GM23248 (cell line): ENCODE measurements around the gene PRLR. TPM values are rescaled to one million over a fixed set of nuclear protein-coding genes. Genes with fewer than 3 reads are reported as not detected.

Experiments used
- DNase-seq: peaks from one replicate; pipeline ENCODE4 v3.0.0-alpha.2; 2015
- H2AFZ ChIP-seq: fragments of 200-600 bp; sonication (generic); 2 replicates; pipeline ENCODE4 v1.6.1; 2016; ENCODE audit warnings: antibody characterized with exemption
- H3F3A ChIP-seq: fragments of 200-600 bp; sonication (generic); 2 replicates; pipeline ENCODE4 v1.6.1; 2016; ENCODE audit warnings: mild to moderate bottlenecking, antibody characterized with exemption, mixed run types; ENCODE audit not compliant: insufficient read depth
- H3K27ac ChIP-seq: fragments of 200-600 bp; sonication (generic); 2 replicates; pipeline ENCODE4 v1.5.1; 2016; ENCODE audit warnings: mild to moderate bottlenecking
- H3K27me3 ChIP-seq: fragments of 200-600 bp; sonication (generic); replicated peaks from 2 replicates; pipeline ENCODE4 v1.6.1; 2016; ENCODE audit warnings: mild to moderate bottlenecking; ENCODE audit not compliant: insufficient read depth
- H3K36me3 ChIP-seq: fragments of 200-600 bp; sonication (generic); 2 replicates; pipeline ENCODE4 v1.6.1; 2016; ENCODE audit warnings: low read depth, mild to moderate bottlenecking
- H3K4me1 ChIP-seq: fragments of 200-600 bp; sonication (generic); 2 replicates; pipeline ENCODE4 v1.6.1; 2016; ENCODE audit warnings: mild to moderate bottlenecking; ENCODE audit not compliant: insufficient read depth
- H3K4me2 ChIP-seq: fragments of 200-600 bp; sonication (generic); one replicate; pipeline ENCODE4 v1.6.1; 2016; ENCODE audit warnings: mild to moderate bottlenecking; ENCODE audit not compliant: unreplicated experiment
- H3K4me3 ChIP-seq: fragments of 200-600 bp; sonication (generic); 2 replicates; pipeline ENCODE4 v1.5.1; 2016; ENCODE audit warnings: mild to moderate bottlenecking
- H3K79me2 ChIP-seq: fragments of 200-600 bp; sonication (generic); 2 replicates; pipeline ENCODE4 v1.6.1; 2016; ENCODE audit warnings: mild to moderate bottlenecking; ENCODE audit not compliant: insufficient read depth
- H3K9ac ChIP-seq: fragments of 200-600 bp; sonication (generic); 2 replicates; pipeline ENCODE4 v1.6.1; 2016; ENCODE audit warnings: mild to moderate bottlenecking
- H3K9me2 ChIP-seq: fragments of 200-600 bp; sonication (generic); 2 replicates; pipeline ENCODE4 v1.6.1; 2016; ENCODE audit warnings: mixed run types, mild to moderate bottlenecking, moderate library complexity; ENCODE audit not compliant: insufficient read depth
- H3K9me3 ChIP-seq: fragments of 200-600 bp; sonication (generic); one replicate; pipeline ENCODE4 v1.6.1; 2017; ENCODE audit warnings: low read depth
- H4K20me1 ChIP-seq: fragments of 200-600 bp; sonication (generic); 2 replicates; pipeline ENCODE4 v1.6.0; 2016; ENCODE audit not compliant: insufficient read depth
- EZH2 ChIP-seq: fragments of 200-600 bp; sonication (generic); IDR thresholded peaks from 2 replicates; pipeline ENCODE4 v1.6.1; 2018; ENCODE audit warnings: antibody characterized with exemption, mild to moderate bottlenecking; ENCODE audit not compliant: insufficient read depth, poor library complexity, severe bottlenecking
- EZH2phosphoT487 ChIP-seq: fragments of 200-600 bp; sonication (generic); IDR thresholded peaks from 2 replicates; pipeline ENCODE4 v1.6.1; 2018; ENCODE audit warnings: antibody characterized with exemption, moderate library complexity, mild to moderate bottlenecking, low read depth; ENCODE audit not compliant: insufficient read depth
- WGBS, 2 experiments: methylation state at CpG; one replicate each; pipeline ENCODE4 v1.1.6; 2015 to 2017; ENCODE audit warnings: low lambda C conversion rate in 2 of 2, low coverage in 1 of 2; ENCODE audit errors: missing lambda C conversion rate in 2 of 2; 5-methylcytosine and 5-hydroxymethylcytosine counted together
- in situ Hi-C: fragments of 300-500 bp; cut with MboI; formaldehyde crosslinking; loops from 2 replicates; pipeline ENCODE4 v1.15.0; 2020
- polyA plus RNA-seq: library from polyadenylated mRNA; unstranded; fragments of >200 nt; fragmentation: Nextera tagmentation; extraction: Ambion mirVana; gene quantifications from 2 replicates; pipeline ENCODE4 v1.2.1, GENCODE V29; 2016
- total RNA-seq: library from RNA; depleted of rRNA; stranded (reverse); fragments of >200 nt; shearing (Covaris generic); gene quantifications from 2 replicates; pipeline ENCODE4 v1.2.3, GENCODE V29; 2014

PRLR gene
- total and polyA plus RNA-seq, 2 experiments from 2014 or later, result 0.80 to 5.8 TPM

DNA sequence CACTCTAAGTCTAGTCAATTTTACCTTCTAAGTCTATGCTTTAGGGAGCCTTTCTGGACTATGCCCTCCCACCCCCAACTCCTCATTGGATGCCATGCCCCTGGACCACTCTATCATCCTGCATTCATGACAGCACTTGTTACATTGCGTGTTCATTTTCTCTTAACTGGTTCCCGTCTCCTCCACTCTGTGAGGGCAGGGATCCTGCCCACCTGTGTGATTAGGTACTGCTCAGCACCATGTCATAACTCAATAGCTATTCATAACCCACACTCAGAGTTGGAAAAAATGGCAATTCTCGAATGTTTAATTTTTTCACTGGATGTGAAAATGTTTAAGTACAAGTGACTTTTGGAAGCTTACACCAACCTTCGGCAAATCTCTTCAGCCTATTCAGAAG is 88.5 kb downstream of the PRLR start:
- Histone ChIP-seq H3K9me3 (no peaks in the 10 kb centered on the region), H4K20me1 (no peaks in the 10 kb centered on the region), H3F3A (peaks cover 40% of the 10 kb centered on the region), H3K36me3 (no peaks in the 10 kb centered on the region), H3K79me2 (no peaks in the 10 kb centered on the region), H3K4me2 (no peak overlapping the region), H3K9me2 (no peaks in the 10 kb centered on the region), H3K9ac (no peak overlapping the region), H3K27ac (no peak overlapping the region), H3K27me3 (no peaks in the 10 kb centered on the region), H3K4me1 (peaks cover 58% of the 10 kb centered on the region), H3K4me3 (no peak overlapping the region), H2AFZ (no peak overlapping the region)
- DNase-seq, result no peak
- no peak for TF ChIP-seq EZH2
- no peak for TF ChIP-seq EZH2phosphoT487
- in situ Hi-C loops, result no loop called here
- WGBS, 2 experiments, result 99% methylated on average over 4 of the region's 4 CpGs

DNA sequence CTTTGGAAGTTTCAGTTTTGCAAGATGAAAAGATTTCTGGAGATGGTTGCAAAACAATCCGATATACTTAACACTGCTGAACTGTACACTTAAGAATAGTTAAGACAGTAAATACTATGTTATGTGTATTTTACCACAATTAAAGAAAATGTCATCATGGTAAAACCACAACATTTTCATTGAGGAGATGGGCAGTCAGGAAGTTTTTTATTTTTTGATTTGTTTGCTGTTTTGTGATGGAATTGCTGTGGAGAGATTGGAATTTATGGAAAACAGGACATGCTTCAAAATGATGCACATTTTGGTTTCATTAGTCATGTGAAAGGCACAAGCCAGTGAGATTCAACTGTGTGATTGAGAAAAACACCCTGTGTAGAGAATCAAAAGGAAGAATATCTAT is 92.1 kb downstream of the PRLR start:
- H3K79me2 ChIP-seq, result no peaks in the 10 kb centered on the region
- peak; percentile 84 for DNase-seq
- no peaks in the 10 kb centered on the region for H3K36me3 ChIP-seq
- H3K4me3 ChIP-seq, result peak overlapping the region; percentile 24; the same call in 1 of the 2 replicates
- peak overlapping the region; percentile 96 for H3K27ac ChIP-seq
- no peaks in the 10 kb centered on the region for H3K27me3 ChIP-seq
- no peaks in the 10 kb centered on the region for H4K20me1 ChIP-seq
- in situ Hi-C loops, result no loop called here
- H3K9ac ChIP-seq, result peak overlapping the region; percentile 67
- no peak for TF ChIP-seq EZH2
- peak; percentile 100 for TF ChIP-seq EZH2phosphoT487
- H3F3A ChIP-seq, result peaks cover 48% of the 10 kb centered on the region
- H3K4me1 ChIP-seq, result peaks cover 62% of the 10 kb centered on the region
- H3K9me3 ChIP-seq, result no peaks in the 10 kb centered on the region
- 0% methylated on average over 1 of the region's 1 CpG for WGBS, 2 experiments
- H2AFZ ChIP-seq, result no peak overlapping the region
- H3K4me2 ChIP-seq, result peak overlapping the region; percentile 73
- no peaks in the 10 kb centered on the region for H3K9me2 ChIP-seq

DNA sequence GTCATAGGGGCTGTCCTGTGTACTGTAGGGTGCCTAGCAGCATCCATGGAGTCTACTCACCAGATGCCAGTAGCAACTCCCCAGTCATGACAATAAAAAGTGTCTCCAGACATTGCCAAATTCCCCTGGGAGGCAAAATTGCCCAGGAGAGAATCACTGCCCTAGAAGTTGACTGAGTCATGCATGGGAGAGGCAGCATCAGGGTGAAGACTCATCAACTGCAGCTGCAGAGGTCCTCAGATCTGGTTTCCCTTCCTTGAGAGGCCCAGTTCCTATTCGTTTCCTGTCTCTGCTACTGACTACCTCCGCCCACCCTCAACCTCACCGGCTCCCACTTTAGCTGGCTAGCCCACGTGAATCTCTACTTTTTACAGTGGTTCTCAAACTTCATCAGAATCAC is 93.9 kb downstream of the PRLR start:
- 1 to 2% methylated on average over 4 of the region's 4 CpGs for WGBS, 2 experiments

DNA sequence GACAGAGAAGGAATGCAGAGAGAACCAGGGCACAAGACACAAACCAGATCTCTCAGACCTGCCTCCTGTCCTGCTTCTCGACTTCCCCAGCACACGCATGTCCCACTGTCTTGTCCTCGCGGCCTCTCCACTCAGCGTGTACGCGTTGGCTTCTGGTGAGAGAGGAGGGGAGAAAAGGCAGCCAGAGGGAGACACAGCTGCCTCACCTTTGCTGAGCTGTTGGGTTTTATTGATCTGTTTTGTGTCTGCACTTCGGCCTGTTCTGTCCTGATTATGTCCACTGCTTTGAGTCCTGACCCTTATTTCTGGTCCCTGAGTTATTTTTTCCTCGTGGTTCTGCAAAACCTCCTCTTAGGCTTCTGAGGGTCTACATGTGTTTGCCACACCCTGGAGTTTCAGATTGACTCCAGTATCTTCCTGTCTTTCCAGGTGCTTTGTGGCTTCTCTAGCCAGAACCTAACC is 95.0 kb downstream of the PRLR start:
- Histone ChIP-seq H3K9me2 (no peaks in the 10 kb centered on the region), H3K4me3 (no peak overlapping the region), H3K27me3 (no peaks in the 10 kb centered on the region), H3K4me2 (no peak overlapping the region), H3K36me3 (no peaks in the 10 kb centered on the region), H3K9me3 (no peaks in the 10 kb centered on the region), H3K4me1 (peaks cover 85% of the 10 kb centered on the region), H3F3A (peaks cover 78% of the 10 kb centered on the region), H3K27ac (peak overlapping the region; percentile 96), H4K20me1 (no peaks in the 10 kb centered on the region), H3K9ac (peak overlapping the region; percentile 71), H3K79me2 (no peaks in the 10 kb centered on the region), H2AFZ (no peak overlapping the region)
- 97 to 99% methylated on average over 9 of the region's 9 CpGs for WGBS, 2 experiments
- in situ Hi-C loops, result no loop called here
- DNase-seq, result no peak
- TF ChIP-seq EZH2, result no peak
- TF ChIP-seq EZH2phosphoT487, result no peak

More for the DNA sequence above, 93.9 kb downstream of the PRLR start:
- in situ Hi-C loops, result no loop called here
- H3K79me2 ChIP-seq, result no peaks in the 10 kb centered on the region
- TF ChIP-seq EZH2phosphoT487, result peak; percentile 80; the same call in 1 of the 2 replicates
- TF ChIP-seq EZH2, result no peak
- H3K4me1 ChIP-seq, result peaks cover 77% of the 10 kb centered on the region
- H3K36me3 ChIP-seq, result no peaks in the 10 kb centered on the region
- H3F3A ChIP-seq, result peaks cover 66% of the 10 kb centered on the region
- H3K4me2 ChIP-seq, result peak overlapping the region; percentile 73
- DNase-seq, result peak; percentile 100
- no peaks in the 10 kb centered on the region for H3K9me3 ChIP-seq
- H3K27me3 ChIP-seq, result no peaks in the 10 kb centered on the region
- no peaks in the 10 kb centered on the region for H3K9me2 ChIP-seq
- H3K27ac ChIP-seq, result peak overlapping the region; percentile 96
- H2AFZ ChIP-seq, result no peak overlapping the region
- no peaks in the 10 kb centered on the region for H4K20me1 ChIP-seq
- 0 out of 2 replicates have a peak overlapping the region, but pooled peaks have one; percentile 16 for H3K4me3 ChIP-seq
- H3K9ac ChIP-seq, result peak overlapping the region; percentile 71
